Measurements from ENCODE around the gene GALNT18. TPM values are rescaled to one million over a fixed set of nuclear protein-coding genes. Genes with fewer than 3 reads are reported as not detected.

The GALNT18 gene
- total RNA-seq, 1 experiment from 2014 or later = 13.6 TPM

DNA sequence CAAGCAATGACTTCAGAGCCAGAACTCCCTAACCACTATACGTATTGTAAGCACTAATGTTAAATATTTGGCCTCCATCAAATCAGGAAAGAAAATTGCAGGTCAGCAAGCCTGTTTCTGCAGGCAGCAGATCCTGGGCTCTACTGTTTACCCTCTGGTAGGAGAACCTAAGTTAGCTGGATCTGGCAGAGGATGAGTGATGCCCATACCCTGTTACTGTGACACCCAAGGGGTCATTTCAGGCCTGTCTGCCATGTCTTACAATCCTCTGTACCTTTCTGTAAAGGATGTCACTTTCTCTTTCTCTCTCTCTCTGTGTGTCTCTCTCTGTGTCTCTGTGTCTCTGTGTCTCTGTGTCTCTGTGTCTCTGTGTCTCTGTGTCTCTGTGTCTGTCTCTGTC, 375.6 kb downstream of the GALNT18 start:
- no peak for DNase-seq (ENCODE audit: low read depth)

DNA sequence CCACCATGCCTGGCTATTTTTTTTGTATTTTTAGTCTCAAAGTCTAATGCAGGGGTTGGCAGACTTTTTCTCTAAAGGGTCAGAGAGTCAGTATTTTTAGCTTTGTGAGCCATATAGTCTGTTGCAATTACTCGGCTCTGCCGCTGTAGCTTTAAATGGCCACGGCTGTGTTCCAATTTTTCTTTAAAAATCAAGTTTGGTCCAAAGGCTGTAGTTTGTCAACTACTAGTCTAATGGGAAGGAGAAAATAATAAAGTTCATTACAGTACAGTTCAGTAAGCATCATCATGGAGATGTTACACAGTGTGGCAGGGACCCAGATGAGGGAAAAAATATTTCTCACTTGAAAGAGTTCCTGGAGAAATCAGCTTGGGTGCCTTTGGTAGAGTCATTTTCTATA, 376.4 kb downstream of the GALNT18 start:
- DNase-seq (ENCODE audit: low read depth) = no peak

DNA sequence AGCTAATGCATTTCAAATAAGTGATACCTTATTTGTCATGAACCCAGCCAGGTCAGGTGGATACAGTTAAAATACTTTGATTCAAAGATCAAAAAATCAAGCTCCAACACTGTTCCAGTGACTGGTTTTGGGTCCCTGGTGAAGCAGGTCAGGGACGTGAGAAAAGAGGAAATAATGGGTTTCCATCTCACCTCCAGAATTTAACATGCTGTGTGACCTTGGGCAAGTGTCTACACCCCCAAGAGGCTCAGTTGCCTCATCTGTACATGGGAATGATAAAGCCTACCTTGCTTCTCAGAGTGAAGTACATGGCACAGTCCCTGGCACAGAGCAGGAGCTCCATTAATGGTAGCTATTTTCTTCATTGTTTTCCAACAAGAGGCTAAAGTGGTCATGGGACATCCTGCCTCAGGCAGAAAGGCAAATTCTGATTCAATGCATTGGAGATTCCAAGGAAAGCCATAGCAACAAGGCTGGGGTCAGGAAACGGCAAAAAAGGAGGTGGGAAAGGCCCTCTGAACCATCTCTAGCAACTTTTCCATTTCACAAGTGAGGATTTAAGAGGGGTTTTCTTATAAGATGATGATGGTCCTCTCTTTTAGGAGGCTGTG, 377.2 kb downstream of the GALNT18 start:
- no peak for DNase-seq (ENCODE audit: low read depth)

DNA sequence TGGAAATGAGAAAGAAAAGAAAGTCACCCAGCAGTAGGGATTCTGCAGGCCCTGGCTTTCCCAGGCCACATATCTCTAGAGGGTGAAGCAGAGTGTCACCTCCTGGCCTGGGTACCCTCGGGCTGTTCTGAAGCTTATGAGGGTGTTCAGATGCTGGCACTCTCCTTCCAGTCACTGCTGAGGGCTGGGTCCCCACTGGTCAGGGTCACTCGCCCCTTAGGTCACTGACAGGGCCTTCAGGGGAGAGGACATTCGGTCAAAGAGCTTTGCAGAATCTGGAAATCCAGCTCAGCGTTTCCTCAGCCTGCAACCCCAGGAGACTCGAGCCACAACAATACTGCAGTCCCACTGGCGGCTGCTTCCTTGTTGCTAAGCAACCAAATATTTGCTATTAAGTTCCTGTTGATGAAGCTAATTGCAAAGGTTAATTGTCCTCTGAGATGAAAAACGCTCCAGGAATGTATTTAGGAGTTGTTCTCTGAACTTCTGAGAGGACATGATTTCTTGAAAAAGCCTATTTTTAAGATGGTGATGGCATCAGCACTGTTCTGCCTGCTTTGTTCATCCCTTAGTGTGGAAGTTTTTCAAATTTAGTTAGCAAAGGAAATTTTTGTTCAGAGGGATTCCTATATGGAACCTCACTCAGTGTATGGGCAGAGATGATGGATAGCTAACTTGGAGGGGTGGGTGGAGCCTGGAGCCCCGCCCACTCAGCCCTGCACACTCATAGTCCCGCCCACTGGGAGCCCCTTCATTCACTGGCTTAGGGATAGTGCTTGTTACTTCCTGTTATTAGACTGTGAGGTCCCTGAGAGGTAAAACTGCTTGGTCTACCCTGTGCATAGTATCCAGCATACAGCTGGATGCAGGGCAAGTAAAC, 378.0 kb downstream of the GALNT18 start:
- DNase-seq (ENCODE audit: low read depth) = peak; percentile 10

DNA sequence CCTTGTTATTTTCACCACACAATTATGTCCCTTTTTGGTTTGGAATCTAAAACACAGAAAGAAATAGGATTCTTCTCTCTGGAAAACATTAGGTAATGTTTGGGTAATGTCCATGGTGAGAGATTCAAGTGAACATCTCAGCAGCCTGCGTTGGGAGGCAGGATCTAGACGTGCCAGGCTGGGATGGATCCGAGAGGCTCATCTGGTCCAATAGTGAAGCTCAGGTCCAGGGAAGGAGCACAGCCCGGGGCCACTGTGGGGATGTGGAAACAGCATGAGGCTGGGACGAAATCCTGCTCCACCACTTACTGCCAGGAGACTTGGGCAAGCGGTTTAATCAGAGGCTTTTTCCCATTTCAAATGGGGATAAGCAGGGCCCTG, 378.6 kb downstream of the GALNT18 start:
- no peak for DNase-seq (ENCODE audit: low read depth)

DNA sequence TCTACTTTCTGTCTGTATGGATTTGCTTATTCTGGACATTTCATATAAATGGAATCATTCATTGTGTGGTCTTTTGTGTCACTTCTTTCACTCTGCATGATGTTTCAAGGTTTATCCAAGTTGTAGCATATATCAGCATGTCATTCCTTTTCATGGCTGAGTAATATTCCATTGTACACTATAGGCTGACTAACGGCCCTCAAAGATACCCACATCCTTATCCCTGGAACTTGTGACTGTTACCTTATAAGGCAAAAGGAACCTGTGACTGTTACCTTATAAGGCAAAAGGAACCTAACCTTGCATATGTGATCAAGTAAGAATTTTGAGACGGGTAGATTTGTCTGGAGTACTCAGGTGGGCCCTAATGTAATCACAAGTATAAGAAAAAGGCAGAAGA, 380.5 kb downstream of the GALNT18 start:
- no peak for DNase-seq (ENCODE audit: low read depth)

DNA sequence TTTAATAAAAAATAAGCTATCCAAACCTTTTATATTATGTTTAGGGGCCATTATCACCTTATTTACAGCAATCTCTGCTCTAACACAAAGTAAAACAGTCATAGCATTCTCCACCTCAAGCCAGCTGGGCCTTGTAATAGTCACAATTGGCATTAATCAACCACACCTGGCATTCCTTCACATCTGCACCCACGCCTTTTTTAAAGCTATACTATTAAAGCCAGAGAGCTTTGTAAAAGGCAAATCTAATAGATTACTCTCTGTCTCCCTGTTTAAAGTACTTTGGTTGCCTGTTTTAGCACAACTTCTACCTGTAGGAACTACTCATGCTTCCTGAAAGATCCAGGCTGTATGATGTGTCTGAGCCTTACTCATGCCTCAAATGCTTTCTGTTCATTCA, 381.8 kb downstream of the GALNT18 start:
- DNase-seq (ENCODE audit: low read depth) = no peak

DNA sequence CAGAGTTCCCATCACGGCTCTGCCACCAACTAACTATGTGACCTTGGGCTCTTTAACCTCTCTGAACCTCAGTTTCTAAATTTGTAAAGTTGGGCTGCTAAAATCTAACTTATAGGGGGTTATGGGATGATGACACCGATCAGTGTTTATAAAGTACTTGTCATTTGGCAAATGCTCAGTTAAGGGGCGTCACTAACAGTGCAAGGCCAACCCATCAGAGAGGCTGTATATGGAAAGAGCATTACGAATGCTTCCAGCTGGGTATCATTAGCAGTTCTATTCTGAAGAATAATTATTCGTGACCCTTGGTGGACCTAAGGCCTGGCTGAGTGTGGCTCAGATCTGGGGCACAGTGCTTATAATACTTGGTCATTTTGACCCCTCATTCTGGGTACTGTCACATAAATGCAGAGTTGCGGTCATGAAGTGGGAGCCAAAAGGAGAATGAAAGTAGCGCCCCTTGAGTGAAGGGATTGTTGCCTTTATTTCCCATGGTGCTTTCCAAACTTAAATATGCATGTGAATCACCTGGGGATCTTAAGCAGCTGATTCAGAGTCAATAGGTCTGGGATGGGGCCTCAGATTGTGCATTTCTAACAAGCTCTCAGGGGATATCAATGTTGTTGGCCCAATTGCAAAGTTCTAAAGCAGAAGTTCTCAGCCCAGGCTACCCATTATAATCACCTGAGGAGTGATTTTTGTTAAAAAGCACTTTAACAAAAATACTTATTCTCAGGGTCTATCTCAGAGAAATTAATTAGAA, 384.6 kb downstream of the GALNT18 start:
- DNase-seq (ENCODE audit: low read depth) = no peak

DNA sequence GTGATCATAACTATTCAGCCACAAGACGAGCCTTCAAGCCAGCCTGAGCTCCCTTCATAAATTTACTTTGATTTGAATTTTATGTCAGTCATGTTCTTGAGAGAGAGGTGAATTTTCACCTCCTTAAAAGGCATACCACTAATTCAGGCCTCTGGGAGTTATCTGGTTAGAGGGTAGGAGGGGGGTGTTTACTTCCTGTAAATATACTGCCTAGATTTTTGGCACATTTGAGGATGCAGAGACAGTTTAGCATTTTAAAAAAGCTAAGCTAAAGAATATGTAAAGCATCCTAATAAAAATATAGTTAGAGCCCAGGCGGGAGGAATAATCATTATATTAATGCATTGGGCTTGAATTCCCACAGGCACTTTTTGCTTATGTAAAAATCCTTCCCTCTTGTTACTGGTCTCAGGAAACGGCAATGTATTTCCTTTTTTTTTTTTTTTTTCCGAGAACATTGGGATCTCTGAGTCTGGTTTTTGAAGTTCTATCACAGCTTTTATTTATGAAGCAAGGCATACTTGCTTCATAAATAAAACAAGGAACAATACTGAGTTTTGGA, 385.2 kb downstream of the GALNT18 start:
- DNase-seq (ENCODE audit: low read depth) = no peak

DNA sequence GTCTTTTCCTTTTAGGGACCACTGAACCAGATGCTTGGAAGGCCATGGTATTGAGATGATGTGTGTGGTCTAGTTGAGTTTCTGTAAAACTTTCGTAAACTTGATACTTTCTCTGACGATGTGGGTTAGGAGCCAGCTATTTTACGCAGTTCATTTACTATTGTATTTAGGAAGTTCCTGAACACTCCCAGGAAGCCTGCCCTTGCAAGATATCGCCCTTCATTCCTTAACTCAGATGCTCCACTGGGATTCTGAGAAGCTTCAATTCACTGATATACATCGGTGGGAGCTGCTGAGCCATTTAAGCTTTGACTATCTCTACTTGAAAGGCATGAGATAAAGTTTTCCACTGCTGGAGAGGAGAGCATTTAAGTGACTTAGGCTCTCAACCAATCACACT, 390.0 kb downstream of the GALNT18 start:
- no peak for DNase-seq (ENCODE audit: low read depth)

DNA sequence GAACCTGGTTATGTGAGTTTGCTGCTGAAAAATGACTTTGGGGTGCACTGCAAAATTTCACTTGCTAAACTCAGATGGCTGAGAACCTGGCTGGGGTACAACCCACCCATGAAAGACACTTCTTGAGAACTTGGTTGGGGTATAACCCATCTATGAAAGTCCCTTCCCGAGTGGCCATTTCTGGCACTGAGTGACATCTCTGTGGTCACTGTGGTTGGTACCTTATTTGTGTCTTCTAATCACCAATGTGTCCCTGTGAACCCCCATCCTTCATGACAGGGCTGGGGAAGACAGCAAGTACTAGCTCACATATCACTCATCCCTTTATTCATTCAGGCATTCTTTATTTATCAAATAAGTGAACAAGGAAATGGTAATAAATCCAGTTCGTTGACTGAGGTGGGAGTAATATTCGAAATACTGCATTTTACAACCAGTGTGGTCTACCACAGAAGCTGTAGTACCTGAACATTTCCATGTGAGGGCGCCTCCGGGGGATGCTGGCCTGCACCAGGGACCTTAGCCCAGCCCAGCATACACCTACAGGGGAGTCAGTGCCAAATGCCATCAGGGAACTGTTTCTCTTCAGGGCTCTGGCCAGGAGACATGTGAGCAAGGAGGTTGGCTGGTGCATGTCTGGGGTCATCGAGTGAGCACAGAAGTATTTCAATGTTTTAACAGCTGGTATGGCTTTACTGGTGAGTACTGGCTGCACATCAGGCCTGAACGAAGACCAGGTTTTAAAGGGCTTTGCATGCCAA, 390.8 kb downstream of the GALNT18 start:
- no peak for DNase-seq (ENCODE audit: low read depth)

DNA sequence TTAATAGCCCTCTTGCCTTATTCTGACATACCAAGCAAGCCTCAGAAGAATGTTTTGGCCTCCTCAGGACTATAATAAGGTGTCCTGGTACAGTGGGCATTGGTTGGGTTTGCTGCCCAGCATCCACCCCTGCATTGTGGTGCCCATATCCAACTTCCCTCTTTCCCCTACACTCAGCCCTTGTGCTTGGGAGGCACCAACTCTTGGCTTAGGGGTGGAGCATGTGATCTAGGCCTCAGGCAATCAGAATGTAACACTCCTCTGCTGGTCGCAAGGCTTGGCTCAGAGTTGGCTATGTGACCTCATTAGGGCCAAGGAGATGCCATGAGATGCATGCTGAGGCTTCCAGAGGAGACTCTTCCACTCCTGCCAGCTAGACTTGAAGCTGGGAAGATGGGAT, 391.7 kb downstream of the GALNT18 start:
- DNase-seq (ENCODE audit: low read depth) = no peak

DNA sequence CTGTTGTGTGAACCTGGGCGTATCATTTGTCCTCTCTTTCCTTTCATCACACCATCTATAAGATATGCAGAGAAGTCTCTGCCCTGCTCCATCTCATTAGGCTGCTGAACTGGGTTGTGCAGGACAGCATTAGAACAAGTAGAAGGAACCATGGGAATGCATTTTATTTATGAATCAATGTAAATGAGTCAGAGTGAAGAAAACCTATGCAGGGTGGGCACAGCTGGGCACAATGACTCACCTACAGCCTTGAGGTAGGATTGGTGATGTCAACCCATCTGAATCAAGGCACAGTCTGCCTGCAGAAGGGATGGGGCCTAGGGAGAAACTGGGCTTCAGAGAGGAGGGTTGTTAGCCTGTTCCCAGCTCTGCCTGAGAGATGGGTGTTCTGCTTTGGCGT, 392.2 kb downstream of the GALNT18 start:
- DNase-seq (ENCODE audit: low read depth) = peak; percentile 74

DNA sequence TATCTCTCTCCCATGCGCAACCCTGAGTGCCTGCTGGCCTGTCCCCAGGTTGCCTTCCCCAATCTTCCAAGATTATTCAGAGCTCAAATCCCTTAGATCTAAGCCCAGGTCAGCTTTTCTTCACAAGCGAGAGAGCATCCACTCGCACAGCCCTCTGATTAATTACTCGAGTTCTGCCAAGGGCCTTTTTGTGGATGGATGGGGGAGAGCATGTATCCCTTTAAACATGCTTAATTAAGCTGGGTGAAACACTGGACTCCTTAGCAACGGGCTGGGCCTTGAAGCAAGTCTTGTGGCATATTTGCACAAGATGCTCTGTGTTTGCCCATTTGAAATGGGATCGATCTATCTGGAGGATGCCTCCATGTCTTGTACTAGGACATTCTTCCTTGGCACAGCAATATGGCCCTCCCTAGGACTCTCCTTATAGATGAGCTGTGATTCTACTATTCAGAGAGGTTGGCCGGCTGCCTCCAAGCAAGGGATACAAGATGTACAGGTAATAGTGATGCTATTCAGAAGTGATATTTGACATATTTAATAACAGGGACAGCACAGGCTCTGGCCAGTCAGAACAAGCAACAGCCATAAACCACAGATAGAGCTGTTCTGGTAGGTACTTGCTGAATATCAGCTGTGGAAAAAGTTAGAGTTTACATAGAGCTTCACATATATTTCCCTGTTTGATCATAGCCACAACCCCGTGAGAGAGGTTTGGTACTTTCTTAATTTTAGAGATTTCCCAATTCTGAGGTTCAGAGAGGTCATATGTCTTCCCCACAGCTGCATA, 394.3 kb downstream of the GALNT18 start:
- no peak for DNase-seq (ENCODE audit: low read depth)

Small RNAs within 50 kb of the gene (small RNA-seq; reads per million reads assigned to genes)
- not detected for gene MIR4299

Other genes starting within 250 kb of the GALNT18 start
- 30.8 and 33.5 TPM in 2 replicates for gene USP47, start 220.0 kb upstream of the GALNT18 start, total RNA-seq (2014; rRNA removed; shearing (Covaris generic))